ENCODE measurements around the gene RHNO1. TPM values are rescaled to one million over a fixed set of nuclear protein-coding genes. Genes with fewer than 3 reads are reported as not detected.
A peak's percentile ranks its signal among the peaks of the same experiment; 100 is the strongest.

The RHNO1 gene
- total RNA-seq, 1 experiment from 2014 or later, result 99.8 TPM

GRCh38 chr12:2841056-2841650, 35.9 kb upstream of the RHNO1 start:
- Histone ChIP-seq H3K27me3 (replicated peaks; ENCODE audit: control insufficient read depth, insufficient read depth, low read length) (no peaks in the 10 kb centered on the region), H3K4me3 (ENCODE audit: low read depth, low read length) (no peak overlapping the region), H3K36me3 (ENCODE audit: control insufficient read depth, insufficient read depth, low read length) (no peaks in the 10 kb centered on the region), H3K9me3 (no peaks in the 10 kb centered on the region; the same call in 1 of the 2 replicates), H3K4me1 (peaks cover 10% of the 10 kb centered on the region)
- no TSS peak for BruUV-seq (replicated peaks)
- no peaks in the 10 kb centered on the region for H3K9me3 Mint-ChIP-seq (ENCODE audit: unreplicated experiment)
- POLR2A ChIA-PET, result no interaction called here
- H3K27me3 Mint-ChIP-seq (ENCODE audit: insufficient read depth, unreplicated experiment), result no peaks in the 10 kb centered on the region
- no peak for DNase-seq
- H3K4me1 Mint-ChIP-seq (ENCODE audit: low read depth, unreplicated experiment), result peaks cover 10% of the 10 kb centered on the region
- intact Hi-C loops (cut with micrococcal nuclease; ENCODE audit: unreplicated experiment), result no loop called here
- no peak overlapping the region for H3K4me3 Mint-ChIP-seq (ENCODE audit: unreplicated experiment)
- CTCF ChIA-PET, result interaction anchor here (0.5 kb wide), 1 partner anchor 401 kb away, joined by 3 read pairs; no protein-coding TSS in a partner anchor
- no peaks in the 10 kb centered on the region for H3K36me3 Mint-ChIP-seq (ENCODE audit: insufficient read depth, unreplicated experiment)
- H3K27ac Mint-ChIP-seq (ENCODE audit: unreplicated experiment), result no peak overlapping the region
- TF ChIP-seq CTCF (IDR thresholded peaks at IDR 0.05; ENCODE audit: insufficient read depth in 1 of 2, low read depth in 1 of 2, low read length in 1 of 2, severe bottlenecking in 1 of 2, unreplicated experiment in 1 of 2), result no peak

- POLR2A ChIA-PET, result no interaction called here
- no TSS peak for BruUV-seq (replicated peaks)
- no peak for TF ChIP-seq CTCF (IDR thresholded peaks at IDR 0.05; ENCODE audit: insufficient read depth in 1 of 2, low read depth in 1 of 2, low read length in 1 of 2, severe bottlenecking in 1 of 2, unreplicated experiment in 1 of 2)
- CTCF ChIA-PET, result no interaction called here
- no peak overlapping the region for H3K4me3 ChIP-seq (ENCODE audit: low read depth, low read length)
- Mint-ChIP-seq H3K27me3 (ENCODE audit: insufficient read depth, unreplicated experiment) (no peaks in the 10 kb centered on the region), H3K4me1 (ENCODE audit: low read depth, unreplicated experiment) (peaks cover 10% of the 10 kb centered on the region), H3K36me3 (ENCODE audit: insufficient read depth, unreplicated experiment) (no peaks in the 10 kb centered on the region), H3K9me3 (ENCODE audit: unreplicated experiment) (no peaks in the 10 kb centered on the region), H3K4me3 (ENCODE audit: unreplicated experiment) (no peak overlapping the region), H3K27ac (ENCODE audit: unreplicated experiment) (no peak overlapping the region)
- DNase-seq, result no peak
- no peaks in the 10 kb centered on the region; the same call in 1 of the 2 replicates for H3K9me3 ChIP-seq
- no peaks in the 10 kb centered on the region for H3K36me3 ChIP-seq (ENCODE audit: control insufficient read depth, insufficient read depth, low read length)
- no peaks in the 10 kb centered on the region for H3K27me3 ChIP-seq (replicated peaks; ENCODE audit: control insufficient read depth, insufficient read depth, low read length)
- intact Hi-C loops (cut with micrococcal nuclease; ENCODE audit: unreplicated experiment), result no loop called here
- peaks cover 10% of the 10 kb centered on the region for H3K4me1 ChIP-seq
These were observed 34.1 kb upstream of the RHNO1 start for GRCh38 chr12:2842948-2843347.

GRCh38 chr12:2844786-2845185, 32.2 kb upstream of the RHNO1 start:
- Histone ChIP-seq H3K4me1 (peaks cover 19% of the 10 kb centered on the region), H3K4me3 (ENCODE audit: low read depth, low read length) (no peak overlapping the region), H3K36me3 (ENCODE audit: control insufficient read depth, insufficient read depth, low read length) (no peaks in the 10 kb centered on the region), H3K9me3 (no peaks in the 10 kb centered on the region), H3K27me3 (replicated peaks; ENCODE audit: control insufficient read depth, insufficient read depth, low read length) (no peaks in the 10 kb centered on the region)
- no peak for TF ChIP-seq CTCF (IDR thresholded peaks at IDR 0.05; ENCODE audit: insufficient read depth in 1 of 2, low read depth in 1 of 2, low read length in 1 of 2, severe bottlenecking in 1 of 2, unreplicated experiment in 1 of 2)
- ChIA-PET CTCF (interaction anchor here (1.0 to 2.4 kb wide), 8 partner anchors 10 to 197 kb away, joined by 3 to 18 read pairs (median 10); partner anchors contain the start of genes FOXM1, RHNO1 and TEX52), POLR2A (interaction anchor here (1.3 kb wide), 1 partner anchor 32 kb away, joined by 4 read pairs; the partner anchor contains the start of genes FOXM1 and RHNO1)
- DNase-seq, result no peak
- Mint-ChIP-seq H3K36me3 (ENCODE audit: insufficient read depth, unreplicated experiment) (no peaks in the 10 kb centered on the region), H3K9me3 (ENCODE audit: unreplicated experiment) (no peaks in the 10 kb centered on the region), H3K4me3 (ENCODE audit: unreplicated experiment) (no peak overlapping the region), H3K4me1 (ENCODE audit: low read depth, unreplicated experiment) (peaks cover 26% of the 10 kb centered on the region), H3K27ac (ENCODE audit: unreplicated experiment) (peak overlapping the region; percentile 12), H3K27me3 (ENCODE audit: insufficient read depth, unreplicated experiment) (no peaks in the 10 kb centered on the region)
- intact Hi-C loops (cut with micrococcal nuclease; ENCODE audit: unreplicated experiment), result no loop called here
- no TSS peak for BruUV-seq (replicated peaks)

Data from Caco-2 (cell line).